Dermis microvascular lymphatic vessel endothelial cell (primary cell): ENCODE data around the gene PSG1. TPM values are rescaled to one million over a fixed set of nuclear protein-coding genes. Genes with fewer than 3 reads are reported as not detected.
A peak's percentile ranks its signal among the peaks of the same experiment; 100 is the strongest.
"Not testable (repeated sequence)": the region's sequence is repeated elsewhere in the genome, so short reads cannot be mapped to it uniquely, and the experiment has no call there.

Experiments
- DNase-seq, 2 donors: peaks; one replicate each; pipeline versions ENCODE4 v3.0.0 to v3.0.0-alpha.2; 2010; ENCODE audit warnings: low read depth in 2 of 2
- total RNA-seq: library from RNA; depleted of rRNA; stranded (reverse); fragments of >200 nt; gene quantifications from 2 replicates; pipeline ENCODE4 v1.2.1, GENCODE V29; 2014

Gene PSG1
- total RNA-seq, 1 donor from 2014 or later, result 0.13 TPM

DNA sequence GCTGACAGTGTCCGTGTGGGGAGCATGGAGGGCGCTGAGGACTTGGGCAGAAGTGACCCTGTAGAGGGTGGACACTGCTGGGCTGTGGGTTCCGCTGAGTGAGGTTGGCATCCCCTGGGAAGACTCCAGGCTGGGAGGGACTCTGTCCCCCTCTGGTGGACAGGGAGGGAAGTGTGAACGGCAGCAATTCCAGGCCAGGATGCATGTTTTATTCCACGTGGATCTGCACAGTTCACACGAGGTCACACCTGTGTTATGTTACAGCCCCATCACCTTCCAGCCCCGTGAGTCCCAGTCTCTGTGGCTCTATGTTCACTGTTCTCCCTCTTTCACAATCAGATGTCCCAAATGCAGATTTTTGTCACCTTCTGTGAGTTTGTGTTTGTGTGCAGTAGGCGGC, 1.8 kb upstream of the PSG1 start:
- DNase-seq, result peak in 1 of 2 donors; percentile 23

- DNase-seq, result not testable (repeated sequence)
Observed at GRCh38 chr19:42880621-42881020, 1.1 kb upstream of the PSG1 start.

- not testable (repeated sequence) for DNase-seq
Observed at GRCh38 chr19:42876596-42876995, 2.9 kb downstream of the PSG1 start.

DNA sequence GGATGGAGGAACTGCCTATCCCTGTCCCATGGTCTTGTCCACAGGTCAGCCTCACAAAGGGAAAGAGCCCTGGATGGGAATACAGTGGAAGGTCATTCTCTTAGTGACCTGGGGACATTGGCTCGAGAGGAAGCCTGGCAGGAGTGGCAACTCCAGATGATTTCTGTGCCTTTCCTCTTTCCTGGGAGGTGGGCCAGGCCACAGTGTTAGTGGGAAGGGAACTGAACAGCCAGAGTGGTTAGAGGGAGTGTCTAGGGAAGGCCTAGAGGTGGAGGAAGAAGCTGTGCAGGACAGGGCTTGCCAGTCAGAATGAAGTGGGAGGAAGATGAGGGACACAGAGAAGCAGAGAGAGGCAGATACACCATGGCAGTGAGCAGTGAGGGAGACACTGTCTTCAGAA, 3.6 kb downstream of the PSG1 start:
- DNase-seq, result not testable (repeated sequence)

- peak in 1 of 2 donors; percentile 79 for DNase-seq
Observed at GRCh38 chr19:42874901-42875813, 4.4 kb downstream of the PSG1 start.

DNA sequence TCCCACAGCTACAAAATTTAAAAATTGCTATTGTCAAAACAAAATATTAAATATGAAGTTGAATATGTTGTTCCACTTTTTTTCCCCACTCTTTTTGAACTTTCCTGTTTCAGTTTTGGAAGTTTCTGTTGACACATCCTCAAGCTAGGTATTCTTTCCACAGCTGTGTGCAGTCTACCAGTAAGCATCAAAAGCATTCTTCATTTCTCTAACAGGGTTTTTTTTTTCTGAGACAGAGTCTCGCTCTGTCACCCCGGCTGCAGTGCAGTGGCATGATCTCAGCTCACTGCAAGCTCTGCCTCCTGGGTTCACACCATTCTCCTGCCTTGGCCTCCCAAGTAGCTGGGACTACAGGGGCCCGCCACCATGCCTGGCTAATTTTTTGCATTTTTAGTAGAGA, 5.4 kb downstream of the PSG1 start:
- DNase-seq, result not testable (repeated sequence)

- DNase-seq, result peak in 1 of 2 donors; percentile 16
Observed at GRCh38 chr19:42872608-42873007, 6.9 kb downstream of the PSG1 start.

DNA sequence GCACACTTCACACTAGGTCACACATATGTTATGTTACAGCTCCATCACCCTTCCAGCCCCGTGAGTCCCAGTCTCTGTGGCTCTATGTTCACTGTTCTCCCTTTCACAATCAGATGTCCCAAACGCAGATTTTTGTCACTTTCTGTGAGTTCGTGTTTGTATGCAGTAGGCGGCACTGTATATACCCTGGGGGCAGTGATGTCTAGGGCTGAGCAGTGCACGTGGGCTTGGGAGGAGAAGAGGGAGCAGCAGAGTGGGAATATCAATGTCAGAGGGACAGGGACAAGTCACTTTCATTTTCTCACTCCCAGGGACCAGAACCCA, 22.0 kb downstream of the PSG1 start:
- no peak for DNase-seq

GRCh38 chr19:42856866-42857543, 22.5 kb downstream of the PSG1 start:
- DNase-seq, result peak in 1 of 2 donors; percentile 32

DNA sequence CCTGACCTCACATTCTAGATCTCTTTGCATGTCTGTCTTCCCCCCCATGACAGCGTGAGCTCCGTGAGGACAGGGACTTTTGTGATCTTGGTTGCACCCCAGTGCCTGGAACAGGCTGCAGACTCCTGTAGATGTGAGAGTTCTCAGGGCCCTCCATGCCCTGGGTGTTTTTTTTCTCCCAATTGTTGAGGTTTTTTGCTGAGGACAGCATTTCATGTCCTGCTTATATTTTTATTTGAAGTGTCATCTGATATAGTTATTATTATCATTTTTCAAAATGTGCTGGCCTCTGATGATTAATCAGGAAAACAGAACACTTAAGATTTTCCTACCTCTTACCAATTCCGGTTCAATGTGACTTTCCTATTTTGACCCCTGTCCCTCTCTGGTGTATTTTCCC, 24.8 kb downstream of the PSG1 start:
- not testable (repeated sequence) for DNase-seq

- not testable (repeated sequence) for DNase-seq
Observed at GRCh38 chr19:42853231-42853630, 26.3 kb downstream of the PSG1 start.

DNA sequence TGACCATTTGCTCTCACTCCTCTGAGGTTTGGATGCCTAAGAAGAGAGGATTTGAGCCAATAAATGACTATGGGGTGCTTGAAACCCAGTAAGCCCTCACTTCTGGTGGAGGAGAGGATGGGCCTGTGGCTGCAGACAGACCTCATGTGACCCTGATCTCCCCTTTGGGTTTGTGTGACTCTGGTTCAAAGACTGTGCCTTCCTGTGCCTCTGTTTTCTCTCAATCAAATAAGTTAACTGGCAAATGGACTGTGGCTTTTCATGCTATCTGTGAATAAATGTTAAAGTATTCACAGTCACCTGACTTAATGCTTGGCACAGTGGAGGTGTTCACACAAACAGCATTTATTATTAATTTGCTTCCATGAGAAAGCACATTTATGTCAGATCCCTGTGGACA, 26.7 kb downstream of the PSG1 start:
- peak in 1 of 2 donors; percentile 24 for DNase-seq

- not testable (repeated sequence) for DNase-seq
Observed at GRCh38 chr19:42851718-42852280, 27.7 kb downstream of the PSG1 start.

GRCh38 chr19:42850981-42851717, 28.4 kb downstream of the PSG1 start:
- DNase-seq, result peak; percentile 81 to 94

DNA sequence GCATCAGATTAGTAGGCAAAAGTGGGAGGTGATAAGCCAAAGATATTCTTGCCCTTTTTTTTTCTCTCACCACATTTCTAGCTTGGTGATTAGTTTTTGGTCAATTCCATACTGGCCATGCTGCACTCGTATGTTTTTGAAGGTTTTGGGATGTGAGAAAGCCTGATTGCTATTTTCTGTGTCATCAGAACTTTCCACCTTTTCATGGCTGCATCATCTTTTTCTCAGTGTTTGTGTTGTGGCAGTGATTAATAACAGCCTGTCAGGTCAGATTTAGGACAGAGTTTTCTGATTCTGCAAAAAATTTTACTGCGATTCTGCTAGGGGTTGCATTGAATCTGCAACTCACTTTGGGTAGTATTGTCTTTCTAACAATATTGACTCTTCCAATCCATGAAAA, 32.9 kb downstream of the PSG1 start:
- DNase-seq, result no peak

GRCh38 chr19:42843631-42844030, 35.9 kb downstream of the PSG1 start:
- DNase-seq, result not testable (repeated sequence)

DNA sequence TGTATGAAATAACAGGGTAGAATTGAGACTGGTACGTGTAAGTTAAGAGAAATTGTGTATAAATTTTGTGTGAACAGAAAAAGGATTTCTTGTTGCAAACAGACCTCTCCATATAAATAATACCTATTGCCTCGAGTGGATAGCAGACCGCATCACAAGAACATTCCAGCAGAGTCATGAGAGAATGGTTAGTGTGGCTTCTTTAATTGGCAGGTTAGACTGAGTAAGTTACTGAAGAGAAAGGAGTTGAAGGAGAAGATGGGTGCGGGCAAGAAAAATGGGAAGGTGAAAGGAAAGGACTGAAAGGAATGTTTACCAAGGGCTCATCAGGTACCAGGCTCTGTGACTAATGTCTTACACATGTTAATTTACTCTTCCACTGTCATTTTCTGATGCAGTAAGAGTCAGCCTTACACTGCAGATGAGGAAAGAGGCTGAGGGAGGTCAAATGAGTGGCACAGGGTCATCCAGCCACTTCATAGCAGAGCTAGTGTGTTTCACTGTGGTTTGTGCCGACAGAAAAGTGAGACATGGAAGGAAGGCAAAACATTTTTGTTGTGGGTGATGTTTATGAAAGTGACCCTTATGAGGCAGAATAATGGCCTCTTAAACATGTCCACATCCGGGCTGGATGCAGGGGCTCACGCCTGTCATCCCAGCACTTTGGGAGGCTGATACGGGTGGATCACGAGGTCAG, 46.6 kb downstream of the PSG1 start:
- DNase-seq, result not testable (repeated sequence)

GRCh38 chr19:42832023-42832680, 47.4 kb downstream of the PSG1 start:
- DNase-seq, result not testable (repeated sequence)

GRCh38 chr19:42831221-42832019, 48.1 kb downstream of the PSG1 start:
- no peak for DNase-seq
